Liver (tissue), 9 donors: Measurements from ENCODE around the gene SREK1. TPM values are rescaled to one million over a fixed set of nuclear protein-coding genes. Genes with fewer than 3 reads are reported as not detected.

Experiments
- DNase-seq: peaks from one replicate; pipeline ENCODE4 v3.0.0-alpha.2; 2017; ENCODE audit warnings: low spot score
- H3K27ac ChIP-seq, 2 donors: one replicate each; pipeline ENCODE4 v1.7.0; 2013; ENCODE audit warnings: inconsistent platforms in 2 of 2, low read length in 2 of 2, control low read depth in 1 of 2, low read depth in 1 of 2, mild to moderate bottlenecking in 1 of 2
- H3K27me3 ChIP-seq, 4 donors: one replicate each; pipeline versions ENCODE4 v1.6.1 to v1.7.0; 2013; ENCODE audit warnings: low read length in 3 of 4, inconsistent platforms in 1 of 4, mild to moderate bottlenecking in 1 of 4, moderate library complexity in 1 of 4; ENCODE audit not compliant: control insufficient read depth in 4 of 4, insufficient read depth in 4 of 4
- H3K36me3 ChIP-seq, 4 donors: one replicate each; pipeline versions ENCODE4 v1.6.1 to v1.7.0; 2013; ENCODE audit warnings: low read length in 3 of 4, mild to moderate bottlenecking in 3 of 4, low read depth in 1 of 4, moderate library complexity in 1 of 4; ENCODE audit not compliant: control insufficient read depth in 4 of 4, insufficient read depth in 3 of 4
- H3K4me1 ChIP-seq, 4 donors: one replicate each; pipeline versions ENCODE4 v1.6.1 to v1.7.0; 2013; ENCODE audit warnings: low read length in 3 of 4, mild to moderate bottlenecking in 3 of 4, moderate library complexity in 1 of 4; ENCODE audit not compliant: control insufficient read depth in 4 of 4, insufficient read depth in 4 of 4
- H3K4me3 ChIP-seq, 3 donors: one replicate each; pipeline versions ENCODE4 v1.6.1 to v1.7.0; 2013; ENCODE audit warnings: low read length in 3 of 3, control low read depth in 1 of 3, low read depth in 1 of 3, mild to moderate bottlenecking in 1 of 3
- H3K9ac ChIP-seq, 2 donors: one replicate each; pipeline ENCODE4 v1.7.0; 2013; ENCODE audit warnings: low read length in 2 of 2, mild to moderate bottlenecking in 2 of 2, moderate library complexity in 2 of 2, control low read depth in 1 of 2, low read depth in 1 of 2
- H3K9me3 ChIP-seq, 4 donors: one replicate each; pipeline versions ENCODE4 v1.6.1 to v1.7.0; 2013; ENCODE audit warnings: low read length in 3 of 4; ENCODE audit not compliant: control insufficient read depth in 4 of 4
- EGR1 ChIP-seq, 2 donors: IDR thresholded peaks; 2 replicates each; pipeline ENCODE4 v1.6.1; 2016 to 2018; ENCODE audit warnings: antibody characterized with exemption in 2 of 2, low read depth in 2 of 2
- FOXA1 ChIP-seq: IDR thresholded peaks from 2 replicates; pipeline ENCODE4 v1.6.1; 2016; ENCODE audit warnings: antibody characterized with exemption
- FOXA2 ChIP-seq: IDR thresholded peaks from 2 replicates; pipeline ENCODE4 v1.6.1; 2016; ENCODE audit warnings: antibody characterized with exemption
- GABPA ChIP-seq, 2 donors: IDR thresholded peaks in 1 of 2; conservative IDR thresholded peaks in 1 of 2; 2 replicates each; pipeline ENCODE4 v1.6.1; 2016; ENCODE audit warnings: antibody characterized with exemption in 2 of 2, mild to moderate bottlenecking in 1 of 2, moderate library complexity in 1 of 2
- HNF4G ChIP-seq: IDR thresholded peaks from 2 replicates; pipeline ENCODE4 v1.6.1; 2016; ENCODE audit warnings: antibody characterized with exemption
- NR2F2 ChIP-seq: IDR thresholded peaks from 2 replicates; pipeline ENCODE4 v1.6.1; 2016; ENCODE audit warnings: antibody characterized with exemption
- RAD21 ChIP-seq, 2 donors: IDR thresholded peaks; 2 replicates each; pipeline ENCODE4 v1.6.1; 2016; ENCODE audit warnings: antibody characterized with exemption in 2 of 2, mild to moderate bottlenecking in 2 of 2
- TAF1 ChIP-seq: conservative IDR thresholded peaks from 2 replicates; pipeline ENCODE4 v1.6.1; 2016; ENCODE audit warnings: antibody characterized with exemption, mild to moderate bottlenecking
- YY1 ChIP-seq: IDR thresholded peaks from 2 replicates; pipeline ENCODE4 v1.6.1; 2016; ENCODE audit warnings: antibody characterized with exemption, mild to moderate bottlenecking
- WGBS: extraction: QIAGEN DNeasy Blood & Tissue Kit; methylation state at CpG from one replicate; pipeline ENCODE4 v1.1.7; 2013; 5-methylcytosine and 5-hydroxymethylcytosine counted together
- polyA plus RNA-seq, 2 donors: library from polyadenylated mRNA; stranded (reverse) in 1 of 2; unstranded in 1 of 2; fragments of 200-250 nt in 1 of 2; fragments of >200 nt in 1 of 2; fragmentation: Nextera tagmentation in 1 of 2; extraction: Ambion mirVana in 1 of 2; gene quantifications; one replicate each; pipeline versions ENCODE4 v1.2.1 to v1.2.3, GENCODE V29; 2013 to 2015
- total RNA-seq, 2 donors: library from RNA; depleted of rRNA; stranded (reverse); fragments of >200 nt; gene quantifications; one replicate each; pipeline ENCODE4 v1.2.3, GENCODE V29; 2014
- TF ChIP-seq, protein P1 (sequence below): IDR thresholded peaks from 2 replicates; pipeline ENCODE4 v1.6.1; 2016; ENCODE audit warnings: antibody characterized with exemption
- TF ChIP-seq, protein P2 (sequence below): IDR thresholded peaks from 2 replicates; pipeline ENCODE4 v1.6.1; 2016; ENCODE audit warnings: antibody characterized with exemption
- TF ChIP-seq, protein P3 (sequence below): IDR thresholded peaks from 2 replicates; pipeline ENCODE4 v1.6.1; 2016; ENCODE audit warnings: antibody characterized with exemption, mild to moderate bottlenecking
- TF ChIP-seq, protein P4 (sequence below): fragments of 150-350 bp; IDR thresholded peaks from 2 replicates; pipeline ENCODE4 v1.5.1; 2017; ENCODE audit warnings: improper control_type of control experiment, low read depth, low read length; ENCODE audit not compliant: missing input control
- TF ChIP-seq, protein P5 (sequence below): IDR thresholded peaks from 2 replicates; pipeline ENCODE4 v1.6.1; 2016; ENCODE audit warnings: antibody characterized with exemption
- donor health status: healthy.
- donor health status: healthy.
- donor health status: healthy.
- donor health status: healthy.
- donor health status: healthy.

The SREK1 gene
- total and polyA plus RNA-seq, 4 donors = 10.2 to 85.8 (median 43.9) TPM

DNA sequence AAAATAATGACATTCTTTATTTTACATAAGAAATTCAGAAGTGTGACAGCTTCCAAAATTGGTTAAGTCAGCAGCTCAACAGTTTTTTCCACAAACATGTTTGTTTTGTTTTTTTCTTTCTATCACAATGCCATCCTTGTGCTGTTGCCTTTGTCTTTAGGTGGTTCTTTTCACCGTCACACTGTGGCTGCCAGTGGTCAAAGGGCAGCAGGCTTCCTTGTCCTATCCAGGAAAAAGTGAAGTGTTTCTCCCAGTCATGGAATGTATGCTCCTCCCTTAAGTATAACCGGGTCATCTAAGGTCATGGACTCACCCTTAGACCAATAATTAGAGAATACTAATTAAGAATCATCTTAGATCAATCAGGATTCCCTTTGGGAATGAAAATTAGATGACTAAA lies 87.4 kb downstream of the SREK1 start:
- no peaks in the 10 kb centered on the region for H3K36me3 ChIP-seq
- H3K4me1 ChIP-seq = no peaks in the 10 kb centered on the region
- no peak overlapping the region for H3K9ac ChIP-seq
- no peaks in the 10 kb centered on the region for H3K9me3 ChIP-seq
- no peak overlapping the region for H3K4me3 ChIP-seq
- TF ChIP-seq, protein P1, sequence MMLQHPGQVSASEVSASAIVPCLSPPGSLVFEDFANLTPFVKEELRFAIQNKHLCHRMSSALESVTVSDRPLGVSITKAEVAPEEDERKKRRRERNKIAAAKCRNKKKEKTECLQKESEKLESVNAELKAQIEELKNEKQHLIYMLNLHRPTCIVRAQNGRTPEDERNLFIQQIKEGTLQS = no peak
- TF ChIP-seq, protein P2, sequence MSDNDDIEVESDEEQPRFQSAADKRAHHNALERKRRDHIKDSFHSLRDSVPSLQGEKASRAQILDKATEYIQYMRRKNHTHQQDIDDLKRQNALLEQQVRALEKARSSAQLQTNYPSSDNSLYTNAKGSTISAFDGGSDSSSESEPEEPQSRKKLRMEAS = no peak
- TF ChIP-seq, protein P3, sequence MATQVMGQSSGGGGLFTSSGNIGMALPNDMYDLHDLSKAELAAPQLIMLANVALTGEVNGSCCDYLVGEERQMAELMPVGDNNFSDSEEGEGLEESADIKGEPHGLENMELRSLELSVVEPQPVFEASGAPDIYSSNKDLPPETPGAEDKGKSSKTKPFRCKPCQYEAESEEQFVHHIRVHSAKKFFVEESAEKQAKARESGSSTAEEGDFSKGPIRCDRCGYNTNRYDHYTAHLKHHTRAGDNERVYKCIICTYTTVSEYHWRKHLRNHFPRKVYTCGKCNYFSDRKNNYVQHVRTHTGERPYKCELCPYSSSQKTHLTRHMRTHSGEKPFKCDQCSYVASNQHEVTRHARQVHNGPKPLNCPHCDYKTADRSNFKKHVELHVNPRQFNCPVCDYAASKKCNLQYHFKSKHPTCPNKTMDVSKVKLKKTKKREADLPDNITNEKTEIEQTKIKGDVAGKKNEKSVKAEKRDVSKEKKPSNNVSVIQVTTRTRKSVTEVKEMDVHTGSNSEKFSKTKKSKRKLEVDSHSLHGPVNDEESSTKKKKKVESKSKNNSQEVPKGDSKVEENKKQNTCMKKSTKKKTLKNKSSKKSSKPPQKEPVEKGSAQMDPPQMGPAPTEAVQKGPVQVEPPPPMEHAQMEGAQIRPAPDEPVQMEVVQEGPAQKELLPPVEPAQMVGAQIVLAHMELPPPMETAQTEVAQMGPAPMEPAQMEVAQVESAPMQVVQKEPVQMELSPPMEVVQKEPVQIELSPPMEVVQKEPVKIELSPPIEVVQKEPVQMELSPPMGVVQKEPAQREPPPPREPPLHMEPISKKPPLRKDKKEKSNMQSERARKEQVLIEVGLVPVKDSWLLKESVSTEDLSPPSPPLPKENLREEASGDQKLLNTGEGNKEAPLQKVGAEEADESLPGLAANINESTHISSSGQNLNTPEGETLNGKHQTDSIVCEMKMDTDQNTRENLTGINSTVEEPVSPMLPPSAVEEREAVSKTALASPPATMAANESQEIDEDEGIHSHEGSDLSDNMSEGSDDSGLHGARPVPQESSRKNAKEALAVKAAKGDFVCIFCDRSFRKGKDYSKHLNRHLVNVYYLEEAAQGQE = no peak
- TF ChIP-seq RAD21 (IDR thresholded peaks at IDR 0.05) (no peak), YY1 (no peak), EGR1 (IDR thresholded peaks at IDR 0.05; ENCODE audit: low read depth in 2 of 2) (no peak), HNF4G (no peak), GABPA (IDR thresholded peaks at IDR 0.05 in 1 of 2, conservative IDR thresholded peaks at IDR 0.05 in 1 of 2) (no peak), FOXA1 (no peak)
- TF ChIP-seq, protein P4, sequence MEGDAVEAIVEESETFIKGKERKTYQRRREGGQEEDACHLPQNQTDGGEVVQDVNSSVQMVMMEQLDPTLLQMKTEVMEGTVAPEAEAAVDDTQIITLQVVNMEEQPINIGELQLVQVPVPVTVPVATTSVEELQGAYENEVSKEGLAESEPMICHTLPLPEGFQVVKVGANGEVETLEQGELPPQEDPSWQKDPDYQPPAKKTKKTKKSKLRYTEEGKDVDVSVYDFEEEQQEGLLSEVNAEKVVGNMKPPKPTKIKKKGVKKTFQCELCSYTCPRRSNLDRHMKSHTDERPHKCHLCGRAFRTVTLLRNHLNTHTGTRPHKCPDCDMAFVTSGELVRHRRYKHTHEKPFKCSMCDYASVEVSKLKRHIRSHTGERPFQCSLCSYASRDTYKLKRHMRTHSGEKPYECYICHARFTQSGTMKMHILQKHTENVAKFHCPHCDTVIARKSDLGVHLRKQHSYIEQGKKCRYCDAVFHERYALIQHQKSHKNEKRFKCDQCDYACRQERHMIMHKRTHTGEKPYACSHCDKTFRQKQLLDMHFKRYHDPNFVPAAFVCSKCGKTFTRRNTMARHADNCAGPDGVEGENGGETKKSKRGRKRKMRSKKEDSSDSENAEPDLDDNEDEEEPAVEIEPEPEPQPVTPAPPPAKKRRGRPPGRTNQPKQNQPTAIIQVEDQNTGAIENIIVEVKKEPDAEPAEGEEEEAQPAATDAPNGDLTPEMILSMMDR = no peak
- TF ChIP-seq, protein P5, sequence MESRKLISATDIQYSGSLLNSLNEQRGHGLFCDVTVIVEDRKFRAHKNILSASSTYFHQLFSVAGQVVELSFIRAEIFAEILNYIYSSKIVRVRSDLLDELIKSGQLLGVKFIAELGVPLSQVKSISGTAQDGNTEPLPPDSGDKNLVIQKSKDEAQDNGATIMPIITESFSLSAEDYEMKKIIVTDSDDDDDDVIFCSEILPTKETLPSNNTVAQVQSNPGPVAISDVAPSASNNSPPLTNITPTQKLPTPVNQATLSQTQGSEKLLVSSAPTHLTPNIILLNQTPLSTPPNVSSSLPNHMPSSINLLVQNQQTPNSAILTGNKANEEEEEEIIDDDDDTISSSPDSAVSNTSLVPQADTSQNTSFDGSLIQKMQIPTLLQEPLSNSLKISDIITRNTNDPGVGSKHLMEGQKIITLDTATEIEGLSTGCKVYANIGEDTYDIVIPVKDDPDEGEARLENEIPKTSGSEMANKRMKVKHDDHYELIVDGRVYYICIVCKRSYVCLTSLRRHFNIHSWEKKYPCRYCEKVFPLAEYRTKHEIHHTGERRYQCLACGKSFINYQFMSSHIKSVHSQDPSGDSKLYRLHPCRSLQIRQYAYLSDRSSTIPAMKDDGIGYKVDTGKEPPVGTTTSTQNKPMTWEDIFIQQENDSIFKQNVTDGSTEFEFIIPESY = no peak
- H3K27ac ChIP-seq = no peak overlapping the region
- no peak for DNase-seq
- H3K27me3 ChIP-seq = no peaks in the 10 kb centered on the region
- 67% methylated on average over 2 of the region's 2 CpGs for WGBS

DNA sequence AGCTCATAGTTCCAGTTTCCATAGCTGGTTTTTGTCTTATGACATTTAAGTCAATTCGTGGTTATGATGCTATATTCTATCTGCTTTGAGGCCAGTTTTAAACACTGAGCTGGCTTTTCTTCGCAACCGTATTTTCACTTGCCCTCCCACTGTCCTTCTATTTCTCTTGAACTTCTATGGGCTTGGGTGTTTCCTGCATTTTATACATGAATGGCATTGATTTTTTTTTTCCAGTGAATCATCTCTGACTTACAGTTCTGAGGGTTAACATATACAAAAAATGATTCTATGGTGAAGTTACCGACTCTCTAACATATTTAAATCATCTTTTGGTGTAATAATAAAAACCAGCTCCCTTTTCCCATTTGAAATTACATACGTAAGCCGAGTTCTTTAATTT lies 88.2 kb downstream of the SREK1 start:
- WGBS = 90% methylated on average over 6 of the region's 6 CpGs
- no peak for DNase-seq

More for the DNA sequence above, 88.2 kb downstream of the SREK1 start:
- H3K27me3 ChIP-seq = no peaks in the 10 kb centered on the region
- H3K9me3 ChIP-seq = no peaks in the 10 kb centered on the region
- no peaks in the 10 kb centered on the region for H3K4me1 ChIP-seq
- no peak overlapping the region for H3K9ac ChIP-seq
- no peaks in the 10 kb centered on the region for H3K36me3 ChIP-seq
- H3K27ac ChIP-seq = no peak overlapping the region
- TF ChIP-seq NR2F2 = no peak
- TF ChIP-seq, protein P4 = no peak
- TF ChIP-seq TAF1 = no peak
- TF ChIP-seq, protein P3 = no peak
- no peak for TF ChIP-seq RAD21 (IDR thresholded peaks at IDR 0.05)
- no peak for TF ChIP-seq FOXA2
- no peak overlapping the region for H3K4me3 ChIP-seq
